Ascending aorta (tissue), 2 donors: ENCODE data around the gene PHC3. TPM values are rescaled to one million over a fixed set of nuclear protein-coding genes. Genes with fewer than 3 reads are reported as not detected.

Source experiments
- DNase-seq, 2 donors: peaks; one replicate each; pipeline ENCODE4 v3.0.0-alpha.2; 2019; ENCODE audit warnings: low spot score in 2 of 2
- H3K27ac ChIP-seq, 2 donors: fragments of 200-600 bp; sonication (generic); one replicate each; pipeline ENCODE4 v1.5.1; 2016 to 2017; ENCODE audit warnings: mild to moderate bottlenecking in 1 of 2
- H3K27me3 ChIP-seq: fragments of 200-600 bp; sonication (generic); one replicate; pipeline ENCODE4 v1.5.1; 2017
- H3K36me3 ChIP-seq, 2 donors: fragments of 200-600 bp; sonication (generic); one replicate each; pipeline ENCODE4 v1.5.1; 2016
- H3K4me1 ChIP-seq, 2 donors: fragments of 200-600 bp; sonication (generic); one replicate each; pipeline ENCODE4 v1.5.1; 2016 to 2017; ENCODE audit warnings: mild to moderate bottlenecking in 1 of 2
- H3K4me3 ChIP-seq, 2 donors: fragments of 200-600 bp; sonication (generic); one replicate each; pipeline ENCODE4 v1.5.1; 2016 to 2017; ENCODE audit warnings: mild to moderate bottlenecking in 1 of 2
- H3K9me3 ChIP-seq, 2 donors: fragments of 200-600 bp; sonication (generic); one replicate each; pipeline ENCODE4 v1.5.1; 2016
- intact Hi-C: fragments of 100-400 bp; cut with DNase I; formaldehyde crosslinking; loops from one replicate; pipeline ENCODE4 v1.15.1; 2023
- total RNA-seq: library from RNA; depleted of rRNA; stranded (reverse); fragments of >200 nt; gene quantifications from one replicate; pipeline ENCODE4 v1.1.0, GENCODE V29; 2016
- TF ChIP-seq, protein P1 (sequence below), 3 experiments: fragments of 200-600 bp in 2 of 3; fragments of 450-650 bp in 1 of 3; sonication (generic) in 2 of 3; IDR thresholded peaks; one replicate each; pipeline ENCODE4 v1.5.1; 2016 to 2019; ENCODE audit warnings: antibody characterized with exemption in 3 of 3, mild to moderate bottlenecking in 1 of 3, moderate library complexity in 1 of 3

PHC3 gene
- total RNA-seq, 1 donor from 2014 or later, result 43.3 TPM

DNA sequence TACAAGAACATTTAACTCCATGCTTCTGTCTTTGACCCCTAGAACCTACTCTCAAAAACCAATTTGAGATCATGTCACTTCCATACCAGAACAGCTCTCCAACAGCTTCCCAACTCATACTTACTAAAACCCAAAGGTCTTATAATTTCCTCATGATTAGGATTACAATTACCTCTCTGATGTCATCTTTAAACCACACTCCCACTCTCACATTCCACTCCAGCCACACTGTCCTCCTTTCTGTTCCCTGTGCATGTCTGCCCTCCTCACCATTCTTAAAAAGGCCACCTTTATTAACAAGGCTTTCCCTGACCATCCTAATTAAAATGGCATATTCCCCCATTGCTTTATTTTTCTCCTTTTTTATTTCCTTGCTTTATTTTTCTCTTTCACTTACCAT is 18.9 kb downstream of the PHC3 start:
- intact Hi-C loops, result no loop called here
- no peaks in the 10 kb centered on the region for H3K9me3 ChIP-seq
- no peak overlapping the region for H3K27ac ChIP-seq
- H3K36me3 ChIP-seq, result peaks cover 44 to 47% of the 10 kb centered on the region in 2 donors
- TF ChIP-seq, protein P1, sequence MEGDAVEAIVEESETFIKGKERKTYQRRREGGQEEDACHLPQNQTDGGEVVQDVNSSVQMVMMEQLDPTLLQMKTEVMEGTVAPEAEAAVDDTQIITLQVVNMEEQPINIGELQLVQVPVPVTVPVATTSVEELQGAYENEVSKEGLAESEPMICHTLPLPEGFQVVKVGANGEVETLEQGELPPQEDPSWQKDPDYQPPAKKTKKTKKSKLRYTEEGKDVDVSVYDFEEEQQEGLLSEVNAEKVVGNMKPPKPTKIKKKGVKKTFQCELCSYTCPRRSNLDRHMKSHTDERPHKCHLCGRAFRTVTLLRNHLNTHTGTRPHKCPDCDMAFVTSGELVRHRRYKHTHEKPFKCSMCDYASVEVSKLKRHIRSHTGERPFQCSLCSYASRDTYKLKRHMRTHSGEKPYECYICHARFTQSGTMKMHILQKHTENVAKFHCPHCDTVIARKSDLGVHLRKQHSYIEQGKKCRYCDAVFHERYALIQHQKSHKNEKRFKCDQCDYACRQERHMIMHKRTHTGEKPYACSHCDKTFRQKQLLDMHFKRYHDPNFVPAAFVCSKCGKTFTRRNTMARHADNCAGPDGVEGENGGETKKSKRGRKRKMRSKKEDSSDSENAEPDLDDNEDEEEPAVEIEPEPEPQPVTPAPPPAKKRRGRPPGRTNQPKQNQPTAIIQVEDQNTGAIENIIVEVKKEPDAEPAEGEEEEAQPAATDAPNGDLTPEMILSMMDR (IDR thresholded peaks at IDR 0.05), result no peak
- H3K4me1 ChIP-seq, result peaks cover 0 to 5% of the 10 kb centered on the region in 2 donors
- no peaks in the 10 kb centered on the region for H3K27me3 ChIP-seq
- DNase-seq, result no peak
- no peak overlapping the region for H3K4me3 ChIP-seq

DNA sequence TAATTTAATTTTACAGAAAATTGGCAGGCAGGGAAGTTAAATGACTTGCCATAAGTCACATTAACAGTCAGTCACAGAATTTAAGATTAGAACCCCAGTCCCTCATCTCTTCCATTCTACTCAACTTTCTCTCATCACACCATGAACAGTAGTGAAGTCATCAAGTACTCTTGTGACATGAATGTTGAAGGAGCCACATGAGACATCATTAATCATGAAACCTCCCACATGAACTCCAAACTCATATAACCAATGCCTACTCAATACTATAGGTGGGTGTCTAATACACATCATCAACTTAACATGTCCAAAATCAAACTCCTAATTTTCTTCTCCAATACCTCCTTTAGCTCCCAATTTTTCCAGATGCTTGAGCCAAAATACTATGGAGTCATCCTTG is 19.5 kb downstream of the PHC3 start:
- Histone ChIP-seq H3K4me1 (peaks cover 0 to 5% of the 10 kb centered on the region in 2 donors), H3K36me3 (peaks cover 38 to 41% of the 10 kb centered on the region in 2 donors)

DNA sequence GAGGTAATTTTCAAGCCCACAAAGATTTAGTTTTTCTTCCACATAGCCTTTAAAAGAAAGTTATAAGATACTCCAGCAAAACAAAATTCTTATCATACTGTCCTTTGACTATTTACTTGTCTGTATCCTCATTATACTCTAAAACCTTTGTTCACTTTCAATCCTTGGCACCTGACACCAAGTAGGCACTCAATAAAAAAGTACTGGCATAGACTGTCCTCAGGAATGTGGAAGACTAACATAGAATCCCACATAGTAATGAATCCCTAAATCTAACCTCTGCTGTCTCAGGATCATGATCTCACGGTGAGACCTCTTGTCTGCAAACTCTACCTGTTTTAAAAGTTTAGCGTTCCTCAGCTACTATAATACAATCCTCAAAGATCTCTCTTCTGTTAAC is 21.6 kb downstream of the PHC3 start:
- Histone ChIP-seq H3K4me1 (peaks cover 0 to 8% of the 10 kb centered on the region in 2 donors), H3K27me3 (no peaks in the 10 kb centered on the region), H3K9me3 (no peaks in the 10 kb centered on the region), H3K36me3 (peaks cover 24 to 33% of the 10 kb centered on the region in 2 donors), H3K4me3 (no peak overlapping the region), H3K27ac (no peak overlapping the region)
- intact Hi-C loops, result no loop called here
- TF ChIP-seq, protein P1 (IDR thresholded peaks at IDR 0.05), result no peak
- no peak for DNase-seq

More for the DNA sequence above, 19.5 kb downstream of the PHC3 start:
- intact Hi-C loops, result no loop called here
- TF ChIP-seq, protein P1 (IDR thresholded peaks at IDR 0.05), result no peak
- no peak for DNase-seq
- Histone ChIP-seq H3K9me3 (no peaks in the 10 kb centered on the region), H3K4me3 (no peak overlapping the region), H3K27ac (no peak overlapping the region), H3K27me3 (no peaks in the 10 kb centered on the region)

DNA sequence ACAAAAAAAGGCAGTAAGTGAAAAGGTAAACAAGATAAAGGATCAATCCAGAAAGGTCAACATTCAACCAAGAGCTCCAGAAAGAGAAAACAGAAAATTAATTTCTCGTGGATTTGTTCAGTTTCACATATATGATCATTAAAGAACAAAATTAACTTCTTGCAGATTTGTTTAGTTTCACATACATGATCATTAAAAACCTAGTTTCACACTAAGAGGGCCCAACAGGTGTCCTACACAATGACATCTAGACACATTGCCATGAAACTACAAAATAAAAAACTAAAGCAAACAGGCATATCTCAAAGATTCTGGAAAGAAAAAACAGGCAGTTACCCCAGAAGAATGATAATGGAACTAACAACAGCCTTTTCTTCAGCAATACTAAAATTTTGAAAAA is 22.1 kb downstream of the PHC3 start:
- Histone ChIP-seq H3K4me1 (peaks cover 0 to 8% of the 10 kb centered on the region in 2 donors), H3K9me3 (no peaks in the 10 kb centered on the region), H3K36me3 (peaks cover 24 to 33% of the 10 kb centered on the region in 2 donors), H3K27ac (no peak overlapping the region), H3K4me3 (no peak overlapping the region), H3K27me3 (no peaks in the 10 kb centered on the region)
- intact Hi-C loops, result no loop called here
- no peak for DNase-seq
- TF ChIP-seq, protein P1 (IDR thresholded peaks at IDR 0.05), result no peak

DNA sequence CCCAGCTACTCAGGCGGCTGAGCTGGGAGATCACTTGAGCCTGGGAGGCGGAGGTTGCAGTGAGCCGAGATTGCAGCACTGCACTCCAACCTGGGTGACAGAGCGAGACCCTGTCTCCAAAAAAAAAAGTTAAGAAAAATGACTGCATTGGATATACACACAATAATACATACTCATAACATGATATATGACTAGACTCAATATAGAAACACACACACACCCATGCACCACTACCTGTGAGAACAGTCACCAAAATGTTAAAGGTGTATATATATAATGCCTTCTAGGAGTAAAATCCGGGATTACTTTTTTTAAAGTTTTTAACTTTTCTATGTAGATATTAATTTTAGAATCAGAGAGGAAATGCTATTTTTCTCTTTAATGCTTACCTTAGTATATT is 25.9 kb downstream of the PHC3 start:
- Histone ChIP-seq H3K27me3 (no peaks in the 10 kb centered on the region), H3K9me3 (no peaks in the 10 kb centered on the region), H3K4me3 (no peak overlapping the region), H3K4me1 (peaks cover 0 to 8% of the 10 kb centered on the region in 2 donors), H3K36me3 (peaks cover 12 to 17% of the 10 kb centered on the region in 2 donors), H3K27ac (no peak overlapping the region)
- TF ChIP-seq, protein P1 (IDR thresholded peaks at IDR 0.05), result no peak
- intact Hi-C loops, result no loop called here
- DNase-seq, result no peak
